Bronchial epithelial cell (primary cell): Measurements from ENCODE around the gene ITGA3. TPM values are rescaled to one million over a fixed set of nuclear protein-coding genes. Genes with fewer than 3 reads are reported as not detected.
A peak's percentile ranks its signal among the peaks of the same experiment; 100 is the strongest.

Source experiments
- DNase-seq: peaks from one replicate; pipeline ENCODE4 v3.0.0-alpha.2; 2010; ENCODE audit warnings: low read depth
- FAIRE-seq: peaks from 2 replicates; lab custom pipeline; 2011; peaks lifted over from hg19 to GRCh38; lab: Jason Lieb, UNC
- H3K27me3 ChIP-seq: 2 replicates; pipeline ENCODE4 v1.5.1; 2011; ENCODE audit warnings: low read length; ENCODE audit not compliant: control insufficient read depth, insufficient read depth
- H3K36me3 ChIP-seq: 2 replicates; pipeline ENCODE4 v1.5.1; 2011; ENCODE audit warnings: low read length; ENCODE audit not compliant: control insufficient read depth, insufficient read depth
- H3K4me3 ChIP-seq: 2 replicates; pipeline ENCODE4 v1.5.1; 2011; ENCODE audit warnings: mild to moderate bottlenecking, low read depth, low read length, control low read depth
- CTCF ChIP-seq: IDR thresholded peaks from 2 replicates; pipeline ENCODE4 v1.5.1; 2011; ENCODE audit warnings: mild to moderate bottlenecking, moderate library complexity, low read length, control low read depth, inconsistent platforms; ENCODE audit not compliant: insufficient read depth, severe bottlenecking
- total RNA-seq: library from RNA; depleted of rRNA; stranded (reverse); fragments of >200 nt; gene quantifications from 2 replicates; pipeline ENCODE4 v1.2.1, GENCODE V29; 2014

ITGA3 gene
- total RNA-seq, 1 donor from 2014 or later, result 633 TPM

- no peak for TF ChIP-seq CTCF
- no peaks in the 10 kb centered on the region for H3K36me3 ChIP-seq
- no peaks in the 10 kb centered on the region for H3K27me3 ChIP-seq
- FAIRE-seq (no peak), DNase-seq (no peak)
- H3K4me3 ChIP-seq, result no peak overlapping the region
These were observed 27.2 kb upstream of the ITGA3 start for GRCh38 chr17:50028736-50029120.

GRCh38 chr17:50029185-50029584 lies 26.7 kb upstream of the ITGA3 start:
- no peak for FAIRE-seq
- no peak overlapping the region for H3K4me3 ChIP-seq
- H3K36me3 ChIP-seq, result no peaks in the 10 kb centered on the region
- H3K27me3 ChIP-seq, result no peaks in the 10 kb centered on the region
- no peak for TF ChIP-seq CTCF
- DNase-seq, result no peak

- no peaks in the 10 kb centered on the region for H3K36me3 ChIP-seq
- FAIRE-seq, result no peak
- H3K27me3 ChIP-seq, result no peaks in the 10 kb centered on the region
- H3K4me3 ChIP-seq, result no peak overlapping the region
- no peak for TF ChIP-seq CTCF
- DNase-seq, result no peak
These were observed 22.6 kb upstream of the ITGA3 start for GRCh38 chr17:50033316-50033715.

- FAIRE-seq, result peak; percentile 7
These were observed 21.2 kb upstream of the ITGA3 start for GRCh38 chr17:50034498-50035364.

DNA sequence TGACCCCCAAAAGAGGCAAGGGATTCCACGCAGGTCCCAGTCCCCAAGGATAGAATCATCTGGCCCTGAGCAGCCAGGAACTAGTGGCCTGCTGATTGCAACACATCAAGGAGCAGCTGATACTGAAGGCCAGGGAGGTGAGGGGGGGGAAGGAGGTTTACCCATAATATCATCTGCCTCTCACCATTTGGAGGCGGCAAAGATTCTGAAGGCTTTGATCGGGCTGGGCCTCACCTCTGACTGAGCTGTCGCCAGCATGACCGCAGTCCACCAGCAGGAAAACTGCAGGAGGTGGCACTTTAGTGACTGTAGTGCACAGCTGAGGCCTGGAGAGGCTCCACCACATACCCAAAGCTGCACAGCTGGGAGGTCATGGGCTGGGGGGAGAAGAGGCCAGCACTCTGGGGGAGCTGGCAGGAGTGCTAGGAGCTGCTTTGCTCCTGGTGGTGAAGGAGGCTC lies 20.5 kb upstream of the ITGA3 start:
- DNase-seq (no peak), FAIRE-seq (no peak)
- no peak for TF ChIP-seq CTCF

More at GRCh38 chr17:50034498-50035364, 21.2 kb upstream of the ITGA3 start:
- no peak for TF ChIP-seq CTCF
- no peak for DNase-seq
- no peaks in the 10 kb centered on the region for H3K27me3 ChIP-seq
- H3K36me3 ChIP-seq, result no peaks in the 10 kb centered on the region
- no peak overlapping the region for H3K4me3 ChIP-seq

More for the DNA sequence above, 20.5 kb upstream of the ITGA3 start:
- H3K4me3 ChIP-seq, result no peak overlapping the region
- H3K36me3 ChIP-seq, result no peaks in the 10 kb centered on the region
- no peaks in the 10 kb centered on the region for H3K27me3 ChIP-seq
